Stimulated activated CD8-positive, alpha-beta memory T cell treated with anti-CD3 and anti-CD28 coated beads, Interleukin-12 subunit alpha, Interleukin-12 subunit beta, amount 100 ng/mL, for 4 hours (primary cell): ENCODE data around the gene AZI2.

Source experiments
- DNase-seq: peaks from one replicate; pipeline ENCODE4 v3.0.0-alpha.2; 2020; ENCODE audit warnings: low read depth

AZI2 gene

GRCh38 chr3:28301688-28302087 lies 46.9 kb downstream of the AZI2 start:
- DNase-seq: no peak

GRCh38 chr3:28300345-28300962 lies 48.2 kb downstream of the AZI2 start:
- DNase-seq: no peak

DNA sequence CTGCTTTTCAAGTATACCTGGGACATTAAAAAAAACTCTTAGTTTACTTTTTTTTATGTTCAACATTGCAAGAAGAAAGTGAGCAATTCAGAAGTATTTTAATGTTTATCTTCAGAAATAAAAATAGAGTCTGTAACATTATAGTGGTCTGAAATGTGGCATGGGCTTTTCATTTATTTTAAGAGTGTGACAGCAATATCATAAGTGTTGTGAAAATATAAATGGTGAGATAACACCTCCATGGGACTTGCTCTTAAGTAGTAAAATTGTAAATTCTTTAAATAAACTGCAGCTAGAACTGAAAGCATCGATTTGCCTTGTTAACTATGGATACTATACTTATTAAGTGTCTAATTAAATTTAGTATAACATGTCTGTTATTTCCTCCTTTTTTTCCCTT lies 48.9 kb downstream of the AZI2 start:
- DNase-seq: no peak

DNA sequence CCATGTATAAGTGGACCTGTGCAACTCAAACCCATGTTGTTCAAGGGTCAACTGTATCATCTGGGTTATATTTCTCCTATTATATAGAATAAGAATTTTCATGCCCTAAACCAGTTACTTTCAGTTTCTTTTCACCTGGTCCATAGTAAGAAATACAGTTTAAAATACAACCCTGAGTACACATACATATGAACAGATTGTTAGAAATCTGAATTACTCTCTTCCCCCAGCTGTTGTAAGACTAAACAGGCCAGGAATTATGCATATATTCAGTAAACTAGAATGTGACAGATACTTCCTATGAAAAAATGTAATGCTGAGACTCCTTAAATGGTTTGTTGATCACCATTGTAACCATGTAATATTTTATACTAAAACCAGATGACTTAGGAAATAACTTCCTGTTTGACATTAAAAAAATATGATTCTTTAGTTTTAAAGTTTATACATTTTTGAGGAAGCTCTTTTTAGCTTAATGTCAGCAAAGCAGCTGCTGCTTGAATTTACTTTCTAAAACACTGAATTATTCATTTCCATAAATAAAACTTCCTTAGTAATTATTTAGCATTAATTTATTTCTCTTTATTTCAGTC lies 52.6 kb downstream of the AZI2 start:
- DNase-seq: no peak

- no peak for DNase-seq
Measured at GRCh38 chr3:28294667-28295413, 53.8 kb downstream of the AZI2 start.

- no peak for DNase-seq
Measured at GRCh38 chr3:28292622-28293021, 56.0 kb downstream of the AZI2 start.

GRCh38 chr3:28291577-28291976 lies 57.0 kb downstream of the AZI2 start:
- no peak for DNase-seq

GRCh38 chr3:28290863-28291300 lies 57.7 kb downstream of the AZI2 start:
- DNase-seq: no peak

DNA sequence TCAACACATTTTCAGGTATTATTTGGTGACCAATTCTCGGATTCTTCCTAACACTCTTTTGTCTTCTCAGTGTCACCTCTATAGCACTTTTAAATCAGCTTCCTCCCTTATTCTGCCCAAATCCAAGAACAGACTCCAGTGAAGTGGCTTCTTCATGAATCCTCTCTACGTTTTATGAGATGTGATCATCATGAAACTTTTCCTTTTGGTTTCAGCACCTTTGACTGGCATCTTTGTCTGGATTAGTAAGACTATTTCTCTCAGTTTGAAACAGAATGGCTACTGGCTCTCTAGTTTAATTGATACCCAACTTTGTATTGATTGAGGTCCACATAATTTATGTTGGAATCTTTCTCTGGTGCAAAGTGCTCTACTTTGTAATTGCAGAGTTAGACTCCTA lies 61.6 kb downstream of the AZI2 start:
- DNase-seq: no peak

GRCh38 chr3:28286595-28286994 lies 62.0 kb downstream of the AZI2 start:
- no peak for DNase-seq

- DNase-seq: no peak
Measured at GRCh38 chr3:28280781-28281180, 67.8 kb downstream of the AZI2 start.

DNA sequence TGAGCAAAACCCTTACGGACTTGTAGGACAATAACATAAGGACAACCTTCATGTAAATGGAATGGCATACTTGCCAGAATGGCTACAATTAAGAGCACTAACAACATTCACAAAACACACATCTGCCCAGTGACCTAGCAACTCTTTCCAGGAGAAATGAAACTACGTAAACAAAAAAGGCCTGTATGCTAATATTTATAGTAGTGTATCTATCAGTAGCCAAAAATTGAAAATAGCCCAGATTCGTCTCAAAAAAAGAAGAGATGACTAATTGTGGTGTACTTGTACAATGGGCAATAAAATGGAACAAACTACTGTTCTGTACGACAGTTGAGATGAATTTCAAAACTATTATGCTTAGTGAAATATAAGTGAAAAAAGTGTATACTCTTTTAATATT lies 68.9 kb downstream of the AZI2 start:
- DNase-seq: no peak

DNA sequence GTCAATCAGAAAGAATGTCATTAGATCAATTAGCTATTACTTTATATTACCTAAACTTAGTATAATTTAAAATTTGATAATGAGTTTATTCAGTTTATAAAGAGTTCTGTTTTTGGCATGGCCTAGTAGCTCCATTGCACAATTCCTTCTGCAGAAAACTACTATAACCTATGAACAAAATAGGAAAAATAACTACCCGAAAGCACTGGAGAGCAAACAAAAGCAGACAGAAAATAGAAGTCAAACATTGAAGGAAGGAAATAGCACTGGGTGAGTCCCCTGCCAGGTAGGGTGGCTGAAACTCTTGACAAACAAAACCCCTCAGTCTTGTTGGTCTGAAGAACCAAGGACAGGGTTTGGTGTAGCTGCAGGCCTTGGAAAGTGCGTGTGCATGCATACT lies 69.7 kb downstream of the AZI2 start:
- DNase-seq: no peak

GRCh38 chr3:28273837-28274236 lies 74.8 kb downstream of the AZI2 start:
- DNase-seq: no peak
